ENCODE data around the gene DLX5. TPM values are rescaled to one million over a fixed set of nuclear protein-coding genes. Genes with fewer than 3 reads are reported as not detected.

Gene DLX5
- total RNA-seq, 4 donors from 2014 or later = not detected

DNA sequence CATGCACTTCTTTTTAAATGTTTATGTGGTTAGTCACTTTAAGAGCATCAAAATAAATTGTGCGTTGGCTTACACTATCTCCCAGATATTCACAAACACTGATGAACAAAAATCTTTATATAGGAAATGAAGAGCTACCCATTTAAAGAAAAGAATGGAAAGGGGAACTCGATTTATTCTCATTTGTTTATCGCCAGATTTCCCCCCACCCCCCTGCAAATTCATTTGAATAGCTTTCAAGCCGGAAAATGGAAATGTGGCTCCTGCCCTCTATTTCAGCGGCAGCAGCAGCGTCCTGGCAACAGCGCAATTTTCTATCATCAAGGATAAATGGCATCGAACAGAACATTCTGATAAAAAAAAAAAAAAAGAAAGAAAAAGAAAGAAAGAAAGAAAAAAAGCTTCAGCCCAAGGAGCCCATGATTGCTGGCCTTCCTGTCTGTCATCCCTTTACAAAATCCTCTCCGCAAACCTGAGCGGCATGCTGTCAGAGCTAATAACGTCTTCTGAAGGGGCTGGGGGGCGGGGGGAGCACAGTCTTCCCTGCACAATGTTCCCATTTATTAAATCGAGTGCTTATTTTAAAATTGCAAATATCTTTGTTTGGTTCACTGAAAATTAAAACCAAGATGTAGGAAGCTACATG lies 33.0 kb downstream of the DLX5 start:
- no peak overlapping the region for H3K27ac ChIP-seq
- no peaks in the 10 kb centered on the region for H3K36me3 ChIP-seq
- TF ChIP-seq, protein P1, sequence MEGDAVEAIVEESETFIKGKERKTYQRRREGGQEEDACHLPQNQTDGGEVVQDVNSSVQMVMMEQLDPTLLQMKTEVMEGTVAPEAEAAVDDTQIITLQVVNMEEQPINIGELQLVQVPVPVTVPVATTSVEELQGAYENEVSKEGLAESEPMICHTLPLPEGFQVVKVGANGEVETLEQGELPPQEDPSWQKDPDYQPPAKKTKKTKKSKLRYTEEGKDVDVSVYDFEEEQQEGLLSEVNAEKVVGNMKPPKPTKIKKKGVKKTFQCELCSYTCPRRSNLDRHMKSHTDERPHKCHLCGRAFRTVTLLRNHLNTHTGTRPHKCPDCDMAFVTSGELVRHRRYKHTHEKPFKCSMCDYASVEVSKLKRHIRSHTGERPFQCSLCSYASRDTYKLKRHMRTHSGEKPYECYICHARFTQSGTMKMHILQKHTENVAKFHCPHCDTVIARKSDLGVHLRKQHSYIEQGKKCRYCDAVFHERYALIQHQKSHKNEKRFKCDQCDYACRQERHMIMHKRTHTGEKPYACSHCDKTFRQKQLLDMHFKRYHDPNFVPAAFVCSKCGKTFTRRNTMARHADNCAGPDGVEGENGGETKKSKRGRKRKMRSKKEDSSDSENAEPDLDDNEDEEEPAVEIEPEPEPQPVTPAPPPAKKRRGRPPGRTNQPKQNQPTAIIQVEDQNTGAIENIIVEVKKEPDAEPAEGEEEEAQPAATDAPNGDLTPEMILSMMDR (IDR thresholded peaks at IDR 0.05) = no peak
- no peak for TF ChIP-seq POLR2A (IDR thresholded peaks at IDR 0.05)
- peaks cover 0 to 21% of the 10 kb centered on the region in 2 donors for H3K27me3 ChIP-seq
- no peaks in the 10 kb centered on the region for H3K4me1 ChIP-seq
- no peak for DNase-seq
- H3K9me3 ChIP-seq = no peaks in the 10 kb centered on the region
- no peak overlapping the region for H3K4me3 ChIP-seq

DNA sequence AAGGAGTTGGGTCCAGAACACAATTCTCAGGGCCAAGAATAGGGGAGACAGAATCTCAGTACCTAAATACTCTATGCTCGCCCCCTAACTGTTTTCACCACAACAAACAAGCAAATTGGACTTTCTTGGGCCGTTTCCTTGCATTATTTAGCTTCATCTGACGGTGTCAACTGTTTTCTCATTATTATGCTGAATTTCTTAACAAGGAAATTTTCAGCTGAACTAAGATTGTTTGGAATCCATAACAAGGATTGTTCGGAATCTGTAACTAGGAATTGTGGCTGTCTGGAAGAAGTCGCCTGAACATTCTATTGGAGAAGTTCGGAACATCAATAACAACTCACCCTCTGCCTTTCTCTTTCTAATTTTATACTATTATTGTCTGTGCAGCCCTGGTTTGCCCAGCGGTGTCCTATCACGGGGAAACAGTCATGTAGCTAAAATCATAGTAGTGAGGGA lies 34.7 kb downstream of the DLX5 start:
- no peak for DNase-seq
- Histone ChIP-seq H3K4me3 (no peak overlapping the region), H3K9me3 (no peaks in the 10 kb centered on the region), H3K27me3 (peaks cover 0 to 16% of the 10 kb centered on the region in 2 donors), H3K27ac (no peak overlapping the region), H3K4me1 (no peaks in the 10 kb centered on the region), H3K36me3 (no peaks in the 10 kb centered on the region)
- TF ChIP-seq, protein P1 (IDR thresholded peaks at IDR 0.05) = no peak
- TF ChIP-seq POLR2A (IDR thresholded peaks at IDR 0.05) = no peak

DNA sequence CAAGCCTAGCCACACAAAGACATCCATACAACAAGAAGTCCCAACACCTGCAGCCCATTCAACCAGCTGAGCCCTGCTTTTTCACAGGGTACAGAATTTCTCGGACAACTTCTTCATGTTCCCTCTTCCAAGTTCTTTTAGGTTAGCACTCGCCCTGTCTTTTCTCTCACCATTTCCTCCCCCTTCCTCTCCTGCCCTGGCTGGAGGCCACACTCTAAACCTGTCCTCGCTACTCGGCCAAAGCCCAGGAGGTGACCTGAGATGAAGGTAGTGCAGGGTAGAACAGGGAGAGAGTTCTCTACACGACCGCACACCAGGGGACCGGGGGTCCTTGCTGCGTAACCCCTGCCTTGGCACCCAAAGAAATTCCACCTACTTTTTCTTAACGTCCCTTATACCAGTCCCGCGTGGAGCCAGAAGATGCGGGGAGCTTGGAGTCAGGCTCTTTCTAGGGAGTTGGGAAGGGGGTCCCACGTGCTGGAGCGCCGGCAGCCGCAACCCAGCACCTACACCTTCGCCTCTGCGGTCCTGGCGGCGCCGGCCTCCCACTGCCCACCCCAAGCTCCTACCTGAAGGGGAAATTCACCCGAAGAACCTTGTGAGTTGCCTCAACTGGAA lies 35.3 kb downstream of the DLX5 start:
- H3K4me3 ChIP-seq = no peak overlapping the region
- peaks cover 0 to 16% of the 10 kb centered on the region in 2 donors for H3K27me3 ChIP-seq
- no peak for DNase-seq
- no peaks in the 10 kb centered on the region for H3K4me1 ChIP-seq
- TF ChIP-seq, protein P1 (IDR thresholded peaks at IDR 0.05) = no peak
- TF ChIP-seq POLR2A (IDR thresholded peaks at IDR 0.05) = no peak
- H3K27ac ChIP-seq = no peak overlapping the region
- no peaks in the 10 kb centered on the region for H3K9me3 ChIP-seq
- H3K36me3 ChIP-seq = no peaks in the 10 kb centered on the region

DNA sequence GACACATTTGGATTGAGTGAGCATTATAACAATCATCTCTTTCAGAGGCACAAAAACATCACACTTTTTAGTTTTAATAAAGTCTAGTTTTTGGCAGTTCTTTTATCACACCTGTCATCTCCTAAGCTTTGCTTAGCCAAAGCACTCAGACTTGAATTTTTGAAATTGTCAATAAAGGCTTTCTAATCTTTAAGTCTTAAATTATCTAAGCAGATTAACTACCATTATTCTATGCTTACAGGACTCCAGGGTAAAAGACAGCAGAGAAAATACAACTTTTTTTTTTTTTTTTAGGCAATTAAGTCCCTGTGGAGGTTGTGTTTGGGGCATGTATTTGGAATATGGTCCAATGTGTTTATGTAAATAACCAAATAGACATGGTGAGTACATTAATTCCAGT lies 36.9 kb downstream of the DLX5 start:
- Histone ChIP-seq H3K27me3 (peaks cover 0 to 13% of the 10 kb centered on the region in 2 donors), H3K9me3 (no peaks in the 10 kb centered on the region), H3K27ac (no peak overlapping the region), H3K4me1 (no peaks in the 10 kb centered on the region), H3K36me3 (no peaks in the 10 kb centered on the region), H3K4me3 (no peak overlapping the region)
- no peak for DNase-seq
- TF ChIP-seq, protein P1 (IDR thresholded peaks at IDR 0.05) = no peak
- TF ChIP-seq POLR2A (IDR thresholded peaks at IDR 0.05) = no peak

DNA sequence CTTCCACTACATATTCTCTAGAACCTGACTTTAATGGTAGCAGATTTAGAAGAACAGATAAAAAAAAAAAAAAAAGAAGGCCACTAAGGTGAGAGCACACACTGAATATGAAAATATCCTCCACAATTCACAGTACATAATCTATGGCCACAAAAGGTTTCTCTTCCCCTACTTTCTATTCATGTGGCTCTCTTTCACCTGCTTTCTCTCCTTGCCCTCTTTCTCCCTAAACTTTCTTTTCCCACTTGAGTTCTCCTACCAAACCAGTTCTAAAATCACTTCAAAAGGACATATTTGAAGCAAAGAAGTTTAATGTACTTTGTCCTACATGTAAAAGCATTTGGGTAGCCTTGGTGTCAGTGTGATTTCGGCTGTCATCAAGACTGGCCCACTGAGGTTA lies 37.7 kb downstream of the DLX5 start:
- Histone ChIP-seq H3K4me1 (no peaks in the 10 kb centered on the region), H3K36me3 (no peaks in the 10 kb centered on the region), H3K27me3 (peaks cover 0 to 5% of the 10 kb centered on the region in 2 donors), H3K4me3 (no peak overlapping the region), H3K9me3 (no peaks in the 10 kb centered on the region), H3K27ac (no peak overlapping the region)
- no peak for DNase-seq
- no peak for TF ChIP-seq POLR2A (IDR thresholded peaks at IDR 0.05)
- TF ChIP-seq, protein P1 (IDR thresholded peaks at IDR 0.05) = no peak

Data from Peyer's patch (tissue), 4 donors.